GM13977 (cell line): ENCODE data around the gene EPB41L5.
"Not testable (repeated sequence)": the region's sequence is repeated elsewhere in the genome, so short reads cannot be mapped to it uniquely, and the experiment has no call there.

Experiments used
- DNase-seq: peaks from one replicate; pipeline ENCODE4 v3.0.0; 2012; ENCODE audit warnings: low spot score
- in situ Hi-C: fragments of 300-500 bp; cut with MboI; formaldehyde crosslinking; loops from one replicate; pipeline ENCODE4 v1.12.0; 2022; ENCODE audit warnings: low sequenced_read_pairs, low pct_unique_long_range_greater_than_20kb, mixed read lengths, inconsistent platforms; ENCODE audit not compliant: unreplicated experiment
- TF ChIP-seq, protein P1 (sequence below): IDR thresholded peaks from 2 replicates; pipeline ENCODE4 v1.5.1; 2012; ENCODE audit warnings: mild to moderate bottlenecking, control low read depth; ENCODE audit not compliant: insufficient read depth; ENCODE audit errors: extremely low read depth, missing control alignments

Gene EPB41L5

GRCh38 chr2:120012771-120013596 is at the start of gene EPB41L5:
TSS of gene EPB41L5 (plus strand) at chr2:120013077. CDS start at chr2:120019085, 6,008 bp downstream.
- in situ Hi-C loops: no loop called here
- DNase-seq: peak; percentile 93
- TF ChIP-seq, protein P1, sequence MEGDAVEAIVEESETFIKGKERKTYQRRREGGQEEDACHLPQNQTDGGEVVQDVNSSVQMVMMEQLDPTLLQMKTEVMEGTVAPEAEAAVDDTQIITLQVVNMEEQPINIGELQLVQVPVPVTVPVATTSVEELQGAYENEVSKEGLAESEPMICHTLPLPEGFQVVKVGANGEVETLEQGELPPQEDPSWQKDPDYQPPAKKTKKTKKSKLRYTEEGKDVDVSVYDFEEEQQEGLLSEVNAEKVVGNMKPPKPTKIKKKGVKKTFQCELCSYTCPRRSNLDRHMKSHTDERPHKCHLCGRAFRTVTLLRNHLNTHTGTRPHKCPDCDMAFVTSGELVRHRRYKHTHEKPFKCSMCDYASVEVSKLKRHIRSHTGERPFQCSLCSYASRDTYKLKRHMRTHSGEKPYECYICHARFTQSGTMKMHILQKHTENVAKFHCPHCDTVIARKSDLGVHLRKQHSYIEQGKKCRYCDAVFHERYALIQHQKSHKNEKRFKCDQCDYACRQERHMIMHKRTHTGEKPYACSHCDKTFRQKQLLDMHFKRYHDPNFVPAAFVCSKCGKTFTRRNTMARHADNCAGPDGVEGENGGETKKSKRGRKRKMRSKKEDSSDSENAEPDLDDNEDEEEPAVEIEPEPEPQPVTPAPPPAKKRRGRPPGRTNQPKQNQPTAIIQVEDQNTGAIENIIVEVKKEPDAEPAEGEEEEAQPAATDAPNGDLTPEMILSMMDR: no peak

DNA sequence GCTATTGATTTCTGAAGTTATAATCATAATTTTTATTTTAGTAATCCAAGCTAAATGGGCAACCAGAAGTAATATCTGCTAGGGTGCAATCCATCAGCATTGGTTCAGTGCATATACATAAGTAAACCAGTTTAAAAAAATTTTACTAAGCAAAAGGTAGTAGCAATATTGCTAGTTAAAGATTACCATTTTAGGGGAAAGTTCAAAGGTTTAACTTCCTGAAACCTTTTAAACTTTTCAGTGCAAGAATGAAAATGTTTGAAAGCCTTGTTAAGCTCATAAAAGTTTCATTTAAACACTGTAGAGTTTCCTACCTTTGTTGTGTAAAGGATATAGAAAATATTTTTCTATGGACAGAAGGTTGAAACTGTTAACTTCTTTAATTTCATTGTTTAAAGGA is 31.0 kb upstream of the EPB41L5 start:
- in situ Hi-C loops: no loop called here
- TF ChIP-seq, protein P1: no peak
- no peak for DNase-seq

- TF ChIP-seq, protein P1: no peak
- DNase-seq: no peak
- in situ Hi-C loops: no loop called here
Observed at GRCh38 chr2:119982506-119982905, 30.4 kb upstream of the EPB41L5 start.

DNA sequence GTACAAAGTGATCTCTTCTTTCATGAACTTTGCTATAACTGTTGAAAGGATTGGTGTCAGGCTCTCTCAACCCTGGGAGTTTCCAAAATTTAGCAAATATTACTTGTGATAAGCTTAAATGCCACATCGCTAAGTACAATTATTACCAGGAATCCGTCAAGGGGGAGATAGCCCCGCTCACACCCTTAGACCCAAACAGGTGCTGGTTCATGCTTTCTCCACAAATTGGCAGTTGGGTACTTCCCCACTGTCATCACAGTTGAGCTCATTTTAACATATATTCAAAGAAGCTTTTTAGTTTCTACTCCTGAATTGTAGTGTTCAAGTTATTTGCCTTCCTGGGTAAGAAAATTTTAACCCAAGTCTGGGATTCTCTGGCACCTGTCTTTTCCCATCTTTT is 29.8 kb upstream of the EPB41L5 start:
- no peak for DNase-seq
- TF ChIP-seq, protein P1: no peak
- in situ Hi-C loops: no loop called here

GRCh38 chr2:119996148-119996547 is 16.7 kb upstream of the EPB41L5 start:
- no peak for DNase-seq
- in situ Hi-C loops: no loop called here
- TF ChIP-seq, protein P1: no peak

DNA sequence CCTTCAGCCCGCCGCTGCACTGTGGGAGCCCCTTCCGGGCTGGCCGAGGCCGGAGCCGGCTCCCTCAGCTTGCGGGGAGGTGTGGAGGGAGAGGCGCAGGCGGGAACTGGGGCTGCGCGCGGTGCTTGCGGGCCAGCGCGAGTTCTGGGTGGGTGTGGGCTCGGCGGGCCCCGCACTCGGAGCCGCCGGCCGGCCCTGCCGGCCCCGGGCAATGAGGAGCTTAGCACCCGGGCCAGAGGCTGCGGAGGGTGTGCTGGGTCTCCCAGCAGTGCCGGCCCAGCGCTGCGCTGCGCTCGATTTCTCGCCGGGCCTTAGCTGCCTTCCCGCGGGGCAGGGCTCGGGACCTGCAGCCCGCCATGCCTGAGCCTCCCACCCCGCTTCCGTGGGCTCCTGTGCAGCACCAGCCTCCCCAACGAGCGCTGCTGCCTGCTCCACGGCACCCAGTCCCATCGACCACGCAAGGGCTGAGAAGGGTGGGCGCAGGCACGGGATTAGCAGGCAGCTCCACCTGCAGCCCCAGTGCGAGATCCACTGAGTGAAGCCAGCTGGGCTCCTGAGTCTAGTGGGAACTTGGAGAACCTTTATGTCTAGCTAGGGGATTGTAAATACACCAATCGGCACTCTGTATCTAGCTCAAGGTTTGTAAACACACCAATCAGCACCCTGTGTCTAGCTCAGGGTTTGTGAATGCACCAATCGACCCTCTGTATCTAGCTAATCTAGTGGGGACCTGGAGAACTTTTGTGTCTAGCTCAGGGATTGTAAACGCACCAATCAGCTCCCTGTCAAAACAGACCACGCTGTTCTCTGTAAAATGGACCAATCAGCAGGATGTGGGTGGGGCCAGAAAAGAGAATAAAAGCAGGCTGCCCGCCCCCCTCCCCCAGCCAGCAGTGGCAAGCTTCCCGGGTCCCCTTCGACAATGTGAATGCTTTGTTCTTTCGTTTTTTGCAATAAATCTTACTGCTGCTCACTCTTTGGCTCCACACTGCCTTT is 15.7 kb upstream of the EPB41L5 start:
- DNase-seq, in situ Hi-C loops: not testable (repeated sequence)

GRCh38 chr2:120001471-120001870 is 11.4 kb upstream of the EPB41L5 start:
- DNase-seq: no peak
- in situ Hi-C loops: no loop called here
- TF ChIP-seq, protein P1: no peak
